HEK293 (cell line): ENCODE data around the gene TMSB15B.

Experiments
- KLF10 ChIP-seq: fragments of 450-650 bp; IDR thresholded peaks from 2 replicates; pipeline ENCODE4 v1.5.1; 2018; ENCODE audit warnings: missing biosample characterization, mild to moderate bottlenecking, missing genetic modification characterization
- ZBTB21 ChIP-seq: fragments of 450-650 bp; formaldehyde crosslinking; IDR thresholded peaks from 2 replicates; pipeline ENCODE4 v1.5.1; 2017; ENCODE audit warnings: missing biosample characterization, missing genetic modification characterization
- ZNF121 ChIP-seq: fragments of 450-650 bp; formaldehyde crosslinking; IDR thresholded peaks from 2 replicates; pipeline ENCODE4 v1.5.1; 2016; ENCODE audit warnings: missing biosample characterization, missing genetic modification characterization
- TF ChIP-seq, protein P1 (sequence below): fragments of 450-650 bp; formaldehyde crosslinking; IDR thresholded peaks from 2 replicates; pipeline ENCODE4 v1.5.1; 2016; ENCODE audit warnings: missing biosample characterization, missing genetic modification characterization
- TF ChIP-seq, protein P2 (sequence below): fragments of 450-650 bp; formaldehyde crosslinking; IDR thresholded peaks from 2 replicates; pipeline ENCODE4 v1.5.1; 2016; ENCODE audit warnings: missing biosample characterization, missing genetic modification characterization

- TF ChIP-seq ZNF121 (tag by site-specific recombination) (no peak), KLF10 (tag by site-specific recombination) (no peak), ZBTB21 (tag by site-specific recombination) (no peak)
- TF ChIP-seq, protein P1, sequence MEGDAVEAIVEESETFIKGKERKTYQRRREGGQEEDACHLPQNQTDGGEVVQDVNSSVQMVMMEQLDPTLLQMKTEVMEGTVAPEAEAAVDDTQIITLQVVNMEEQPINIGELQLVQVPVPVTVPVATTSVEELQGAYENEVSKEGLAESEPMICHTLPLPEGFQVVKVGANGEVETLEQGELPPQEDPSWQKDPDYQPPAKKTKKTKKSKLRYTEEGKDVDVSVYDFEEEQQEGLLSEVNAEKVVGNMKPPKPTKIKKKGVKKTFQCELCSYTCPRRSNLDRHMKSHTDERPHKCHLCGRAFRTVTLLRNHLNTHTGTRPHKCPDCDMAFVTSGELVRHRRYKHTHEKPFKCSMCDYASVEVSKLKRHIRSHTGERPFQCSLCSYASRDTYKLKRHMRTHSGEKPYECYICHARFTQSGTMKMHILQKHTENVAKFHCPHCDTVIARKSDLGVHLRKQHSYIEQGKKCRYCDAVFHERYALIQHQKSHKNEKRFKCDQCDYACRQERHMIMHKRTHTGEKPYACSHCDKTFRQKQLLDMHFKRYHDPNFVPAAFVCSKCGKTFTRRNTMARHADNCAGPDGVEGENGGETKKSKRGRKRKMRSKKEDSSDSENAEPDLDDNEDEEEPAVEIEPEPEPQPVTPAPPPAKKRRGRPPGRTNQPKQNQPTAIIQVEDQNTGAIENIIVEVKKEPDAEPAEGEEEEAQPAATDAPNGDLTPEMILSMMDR (tag by site-specific recombination): peak; percentile 57
- TF ChIP-seq, protein P2, sequence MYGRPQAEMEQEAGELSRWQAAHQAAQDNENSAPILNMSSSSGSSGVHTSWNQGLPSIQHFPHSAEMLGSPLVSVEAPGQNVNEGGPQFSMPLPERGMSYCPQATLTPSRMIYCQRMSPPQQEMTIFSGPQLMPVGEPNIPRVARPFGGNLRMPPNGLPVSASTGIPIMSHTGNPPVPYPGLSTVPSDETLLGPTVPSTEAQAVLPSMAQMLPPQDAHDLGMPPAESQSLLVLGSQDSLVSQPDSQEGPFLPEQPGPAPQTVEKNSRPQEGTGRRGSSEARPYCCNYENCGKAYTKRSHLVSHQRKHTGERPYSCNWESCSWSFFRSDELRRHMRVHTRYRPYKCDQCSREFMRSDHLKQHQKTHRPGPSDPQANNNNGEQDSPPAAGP (tag by site-specific recombination): no peak
Measured at GRCh38 chrX:103918050-103918449, 44.4 kb upstream of the TMSB15B start.
